HCT116 (cell line): ENCODE results near the gene EPS8. TPM values are rescaled to one million over a fixed set of nuclear protein-coding genes. Genes with fewer than 3 reads are reported as not detected.

Experiments
- total RNA-seq: library from RNA; stranded (reverse); gene quantifications from one replicate; pipeline ENCODE4 v1.2.1, GENCODE V29; 2021; ENCODE audit not compliant: unreplicated experiment

The EPS8 gene
- total RNA-seq, 1 experiment from 2014 or later, result 49.9 TPM

Other genes starting within 250 kb of the EPS8 start
- 156 TPM for gene STRAP, start 93.0 kb upstream of the EPS8 start, total RNA-seq
- gene DERA, start 121.9 kb upstream of the EPS8 start, total RNA-seq, result 32.6 TPM